Activated CD8-positive, alpha-beta memory T cell treated with anti-CD3 and anti-CD28 coated beads for 1 hour (primary cell): ENCODE measurements around the gene GALNT18.

Experiments
- DNase-seq, 2 donors: peaks; one replicate each; pipeline ENCODE4 v3.0.0-alpha.2; 2020; ENCODE audit warnings: low read depth in 1 of 2; ENCODE audit errors: extremely low read depth in 1 of 2

Gene GALNT18

GRCh38 chr11:11391796-11392463 is 229.9 kb downstream of the GALNT18 start:
- DNase-seq = no peak

- DNase-seq = no peak
Measured at GRCh38 chr11:11391169-11391568, 230.6 kb downstream of the GALNT18 start.

DNA sequence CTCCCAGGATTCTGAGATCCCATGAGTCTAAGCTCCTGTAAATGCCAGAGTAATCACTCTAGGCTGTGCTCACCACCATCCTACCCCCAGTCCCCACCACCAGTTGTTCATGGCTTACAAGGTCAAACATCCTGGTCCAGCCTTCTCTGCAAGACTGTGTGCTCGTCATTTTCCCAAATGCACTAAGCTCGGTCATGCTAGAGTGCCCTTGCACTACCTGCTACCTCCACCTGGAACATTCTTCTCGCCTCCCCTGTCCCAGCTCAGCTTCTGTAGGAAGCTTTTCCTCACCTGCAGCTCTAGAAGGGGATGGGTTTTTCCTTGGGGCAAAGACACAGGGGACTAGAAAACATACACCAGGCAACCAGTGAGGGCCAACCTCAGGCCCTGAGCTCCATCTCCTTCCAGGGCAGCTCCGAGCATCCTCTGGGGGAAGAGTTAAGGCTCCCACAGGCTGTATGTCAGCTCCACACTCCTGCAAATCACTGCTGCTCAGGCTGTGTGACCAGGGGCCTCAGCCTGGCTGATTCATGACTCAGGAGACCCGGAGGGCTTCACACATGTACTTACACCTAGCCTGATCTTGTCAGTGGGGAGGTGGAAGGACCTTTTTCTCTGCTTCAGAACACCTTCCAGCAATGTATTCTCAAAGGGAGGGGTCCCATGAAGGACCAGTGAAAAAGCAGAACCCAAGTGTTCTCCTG is 231.6 kb downstream of the GALNT18 start:
- DNase-seq = no peak

DNA sequence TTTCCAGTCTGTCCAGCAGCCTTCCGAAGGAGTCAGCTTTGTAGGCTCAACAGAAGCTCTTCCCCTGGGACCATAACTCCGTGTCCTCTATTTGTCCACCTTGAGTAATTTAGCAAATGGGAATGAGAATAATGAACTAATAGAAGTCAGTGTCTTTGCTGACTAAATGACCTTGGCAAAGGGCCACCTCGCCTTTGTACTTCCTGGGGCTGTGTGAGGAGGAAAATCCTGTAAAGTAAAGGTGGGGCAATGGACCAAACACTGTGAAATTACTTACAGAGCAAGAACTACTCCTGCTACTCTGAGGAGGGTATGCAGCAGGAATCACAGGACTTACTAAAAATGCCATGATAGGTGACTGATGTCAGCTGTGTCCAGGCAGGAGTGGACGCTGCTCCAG is 232.6 kb downstream of the GALNT18 start:
- DNase-seq = no peak

DNA sequence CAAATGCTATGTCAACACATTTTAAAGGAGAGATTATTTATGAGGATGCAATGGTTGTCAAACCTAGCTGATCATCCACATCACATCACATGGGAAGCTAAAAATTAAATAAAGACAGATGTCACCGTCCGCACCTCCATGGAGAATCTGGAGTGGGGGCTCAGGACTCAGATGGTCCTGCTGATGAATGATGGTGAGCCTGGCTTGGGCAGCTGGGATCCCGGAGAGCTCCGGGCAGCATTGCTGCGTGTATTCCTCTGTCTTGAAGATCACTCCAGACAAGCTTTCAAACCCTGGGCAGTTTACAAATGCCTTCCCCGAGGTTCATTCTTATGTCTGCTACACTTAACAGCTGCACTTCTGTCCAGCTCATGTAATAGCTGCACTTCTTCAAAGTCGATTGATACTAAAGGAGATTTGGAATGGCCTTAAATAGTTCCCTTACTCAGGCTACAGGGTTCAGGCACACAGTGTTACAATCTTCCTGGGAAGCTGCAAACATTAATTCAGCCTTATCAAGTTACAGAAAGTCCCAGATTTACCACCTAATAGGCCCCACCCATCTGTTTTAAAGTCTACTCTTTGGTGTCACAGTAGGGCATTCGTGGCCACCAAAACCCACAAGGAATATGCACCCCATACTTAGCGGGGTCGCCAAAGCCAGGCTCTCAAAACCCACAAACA is 234.0 kb downstream of the GALNT18 start:
- DNase-seq = no peak

GRCh38 chr11:11387207-11387606 is 234.6 kb downstream of the GALNT18 start:
- DNase-seq = no peak

DNA sequence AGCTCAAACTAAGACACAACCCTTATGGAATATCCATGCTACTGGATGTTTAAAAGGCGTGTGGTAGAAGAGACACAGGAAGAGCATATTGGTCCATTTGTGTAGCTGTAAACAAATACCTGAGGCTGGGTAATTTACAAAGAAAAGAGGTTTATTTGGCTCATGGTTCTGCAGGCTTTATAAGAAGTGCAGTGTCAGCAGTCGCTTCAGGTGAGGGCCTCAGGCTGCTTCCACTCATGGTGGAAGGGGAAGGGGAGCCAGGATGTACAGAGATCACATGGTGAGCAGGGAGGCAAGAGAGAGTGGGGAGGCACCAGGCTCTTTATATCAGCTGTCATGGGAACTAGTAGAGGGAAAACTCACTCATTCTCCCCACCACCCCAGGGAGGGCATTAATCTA is 237.0 kb downstream of the GALNT18 start:
- DNase-seq = no peak

DNA sequence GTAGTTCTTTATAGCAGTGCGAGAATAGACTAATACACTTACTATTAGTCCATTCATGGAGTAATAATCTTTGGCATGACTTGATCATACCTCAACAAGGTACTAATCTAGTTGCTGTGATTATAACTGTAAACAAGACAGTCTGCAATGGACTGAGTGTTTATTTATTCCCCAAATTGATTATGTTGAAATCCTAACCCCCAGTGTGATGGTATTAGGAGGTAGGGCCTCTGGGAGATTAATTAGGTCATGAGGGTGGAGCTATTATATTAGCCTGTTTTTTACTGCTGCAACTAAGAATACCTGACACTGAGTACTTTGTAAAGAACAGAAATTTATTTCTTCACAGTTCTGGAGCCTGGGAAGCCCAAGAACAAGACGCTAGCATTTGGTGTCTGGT is 237.8 kb downstream of the GALNT18 start:
- DNase-seq = no peak

DNA sequence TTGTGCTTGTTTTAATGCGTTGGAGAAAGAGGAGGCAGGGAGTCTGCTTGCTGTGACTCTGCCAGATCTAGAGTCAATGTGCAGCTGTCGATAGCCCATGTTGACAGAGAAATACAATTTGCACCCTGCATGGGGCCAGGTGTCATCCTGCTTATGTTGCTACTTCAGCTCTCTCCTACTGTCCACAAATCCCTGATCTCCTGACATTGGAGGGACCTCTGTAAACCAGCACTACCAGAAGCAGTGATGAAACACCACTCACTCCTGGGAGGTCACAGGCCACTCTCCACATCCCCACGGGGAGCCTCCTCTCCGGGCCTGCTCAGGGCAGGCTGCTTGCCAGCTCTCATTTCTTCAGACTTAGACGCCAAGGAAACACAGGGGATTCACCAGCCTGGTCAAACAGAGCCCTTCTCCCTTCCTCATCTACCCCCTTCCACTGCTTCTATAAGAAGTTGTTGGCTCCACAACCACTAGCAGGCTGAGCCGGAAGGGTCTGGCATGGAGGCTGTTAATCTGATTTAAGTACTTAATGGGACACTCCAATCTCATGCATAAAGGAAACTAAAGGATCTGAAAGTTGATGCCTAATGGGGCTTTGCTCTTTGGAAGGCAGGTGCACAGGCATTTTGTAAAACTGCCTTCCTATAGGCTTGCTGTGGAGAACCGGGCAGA is 238.8 kb downstream of the GALNT18 start:
- DNase-seq = no peak

GRCh38 chr11:11381471-11382105 is 240.2 kb downstream of the GALNT18 start:
- DNase-seq = no peak

- no peak for DNase-seq
Measured at GRCh38 chr11:11380883-11381282, 240.9 kb downstream of the GALNT18 start.

DNA sequence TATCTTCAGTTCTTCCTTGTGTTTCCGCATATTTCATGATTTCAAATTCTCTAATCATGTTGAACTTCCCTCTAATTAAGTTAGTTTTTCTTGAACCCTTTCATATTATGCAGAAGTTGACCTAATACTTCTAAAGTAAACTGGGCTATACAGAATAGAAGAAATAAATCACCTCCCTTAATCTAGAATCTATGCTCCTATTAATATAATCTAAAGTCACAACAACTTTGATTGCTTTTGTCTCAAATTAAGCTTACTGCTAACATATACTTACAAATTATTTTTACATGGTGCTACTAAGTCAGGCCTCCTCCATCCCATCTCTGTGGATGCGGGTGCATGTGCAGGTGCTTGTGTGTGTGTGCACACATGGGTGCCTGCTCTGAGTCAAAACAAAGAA is 241.5 kb downstream of the GALNT18 start:
- no peak for DNase-seq

DNA sequence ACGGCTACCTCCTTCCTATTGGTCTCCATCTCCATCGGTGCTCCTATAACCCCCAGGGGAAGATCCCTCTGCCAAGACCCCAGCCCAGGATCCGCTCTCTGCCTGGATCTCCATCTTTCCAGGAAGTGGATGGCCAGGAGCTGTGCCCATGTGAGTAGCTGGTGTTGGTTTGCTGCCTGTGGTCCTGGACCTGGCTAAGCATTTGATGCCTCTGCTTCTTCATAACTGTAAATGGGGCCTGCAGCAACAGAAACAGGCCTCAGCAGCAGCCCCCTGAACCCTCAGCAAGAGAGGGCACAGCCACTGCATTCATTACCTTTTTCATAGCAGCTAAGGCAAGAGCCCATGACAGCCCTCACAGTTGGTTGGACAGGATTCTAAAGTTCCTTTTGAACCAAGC is 242.1 kb downstream of the GALNT18 start:
- DNase-seq = no peak

DNA sequence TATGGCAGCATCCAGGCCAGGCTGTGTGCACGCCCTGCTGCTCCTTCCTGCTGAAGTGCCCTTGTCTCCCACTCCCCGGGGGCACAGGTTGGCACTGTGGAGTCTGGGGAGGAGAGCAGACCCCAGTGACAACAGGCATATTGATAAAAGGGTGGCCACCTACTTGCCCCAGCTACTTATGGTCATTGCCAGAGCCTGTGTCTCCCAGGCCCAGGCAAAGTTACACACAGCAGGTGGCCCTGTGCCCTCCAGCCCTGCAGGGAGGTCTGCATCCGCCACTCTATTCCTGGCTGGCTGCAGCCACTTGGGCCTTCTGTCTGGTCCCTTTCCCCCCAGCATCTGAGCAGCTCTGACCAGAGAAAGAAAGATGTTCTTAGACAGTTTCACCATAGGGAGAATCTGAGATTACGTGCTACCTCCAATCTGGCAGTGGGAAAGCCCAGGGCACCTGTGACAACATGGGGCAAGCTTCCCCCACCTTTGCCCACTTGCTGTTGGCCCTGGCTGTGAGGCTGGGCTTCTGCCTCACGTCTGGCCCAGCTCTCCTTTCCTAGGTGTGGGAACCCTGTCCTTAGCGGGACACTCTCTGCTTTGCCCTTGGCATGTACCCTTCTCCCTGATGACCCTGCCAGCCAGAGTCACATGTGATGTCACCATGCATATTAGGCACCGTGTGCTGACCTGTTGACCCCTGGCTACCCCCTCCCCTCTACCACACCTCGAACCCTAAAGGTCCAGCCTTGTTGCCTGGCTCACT is 243.4 kb downstream of the GALNT18 start:
- DNase-seq = no peak

DNA sequence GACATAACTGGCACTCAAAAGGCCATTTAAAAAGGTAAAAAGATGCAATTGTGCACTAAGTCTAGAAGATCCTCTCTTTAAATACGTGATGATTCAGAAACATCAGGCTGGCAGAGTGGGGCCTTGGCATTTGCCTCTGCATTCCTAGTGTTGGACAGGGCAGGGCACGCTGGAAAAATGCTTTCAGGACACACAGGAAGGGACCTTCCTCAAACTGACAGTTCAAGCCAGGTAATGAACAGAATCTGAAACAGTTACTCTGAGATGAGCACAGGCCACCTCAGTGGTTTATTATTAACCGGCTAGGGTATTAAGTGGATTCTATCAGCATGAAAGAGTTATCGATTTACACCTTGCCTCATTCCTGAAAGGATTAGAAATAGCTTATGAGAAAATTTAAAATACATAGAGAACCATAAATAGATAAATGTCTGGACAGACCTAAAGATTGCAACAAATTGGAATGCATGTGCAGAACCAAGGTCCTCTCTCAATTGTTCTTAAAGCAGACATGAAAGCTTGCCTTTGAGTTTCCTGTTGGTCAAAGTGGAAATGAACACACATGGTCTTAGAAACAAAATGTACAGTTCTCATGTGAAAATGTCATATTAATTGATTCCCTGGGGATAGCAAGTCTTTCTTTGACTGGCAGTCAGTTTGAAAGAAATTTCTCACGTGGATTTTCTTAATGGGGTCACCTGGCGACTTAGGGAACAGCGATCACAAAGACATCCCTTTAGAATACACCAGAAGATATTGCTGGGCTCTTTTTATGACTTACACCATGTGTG is 247.3 kb downstream of the GALNT18 start:
- no peak for DNase-seq

DNA sequence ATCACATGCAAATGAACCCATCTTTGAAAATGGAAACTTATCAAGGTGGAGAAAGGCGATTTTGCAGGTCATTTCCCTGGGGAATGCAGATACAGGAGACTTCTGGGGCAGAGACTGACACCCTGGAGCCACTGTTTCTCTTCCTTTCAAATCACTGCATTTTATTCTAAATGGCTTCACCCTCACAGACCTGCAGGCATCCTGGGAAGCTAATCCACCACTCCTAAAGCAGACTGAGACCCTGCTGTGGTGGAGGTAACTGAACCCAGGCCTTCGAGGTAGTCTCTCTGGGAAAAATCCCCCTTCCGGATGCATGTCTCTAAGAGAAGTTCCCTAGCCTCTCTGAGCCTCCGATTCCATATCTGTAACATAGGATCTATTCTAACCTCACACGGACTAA is 247.9 kb downstream of the GALNT18 start:
- DNase-seq = no peak

- no peak for DNase-seq
Measured at GRCh38 chr11:11372461-11372860, 249.3 kb downstream of the GALNT18 start.

GRCh38 chr11:11370962-11371303 is 250.9 kb downstream of the GALNT18 start:
- no peak for DNase-seq

DNA sequence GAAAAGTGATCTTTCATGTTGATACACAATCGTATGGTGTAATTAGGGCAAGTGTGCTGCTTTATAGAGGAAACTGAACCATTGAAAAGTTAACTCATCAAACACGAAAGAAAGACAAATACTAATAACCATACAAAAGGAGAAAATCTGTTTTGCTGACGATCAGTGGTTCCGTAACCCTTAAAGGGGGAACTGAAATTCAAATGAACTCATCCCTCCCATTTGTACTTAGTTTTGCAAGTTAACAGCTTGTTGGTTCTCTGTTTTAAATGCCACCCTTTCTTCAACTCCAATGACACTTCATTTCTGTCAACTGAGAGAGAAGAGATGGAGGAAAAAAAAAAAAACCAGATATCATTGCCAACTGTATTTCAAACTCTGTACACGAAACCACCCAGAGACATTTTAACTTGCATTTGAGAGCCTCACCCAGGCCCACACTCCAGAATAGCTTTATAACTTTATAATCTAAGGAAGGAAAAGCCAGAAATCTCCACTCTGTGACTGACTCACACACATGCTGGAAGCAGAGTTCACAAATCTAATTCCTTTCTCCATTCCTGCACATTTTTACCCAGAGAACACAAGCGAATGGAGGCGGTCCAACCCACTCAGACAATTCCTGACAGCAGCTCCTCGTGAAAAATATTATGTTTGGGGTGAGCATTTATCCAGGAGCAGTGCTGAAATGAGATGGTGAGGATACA is 251.4 kb downstream of the GALNT18 start:
- no peak for DNase-seq
